H9 (cell line): ENCODE results near the gene RNF213. TPM values are rescaled to one million over a fixed set of nuclear protein-coding genes. Genes with fewer than 3 reads are reported as not detected.

Source experiments
- DNase-seq: peaks from one replicate; pipeline ENCODE4 v3.0.0-alpha.2; 2017
- H2AFZ ChIP-seq: one replicate; pipeline ENCODE4 v1.6.1; 2013; ENCODE audit warnings: mild to moderate bottlenecking, low read length, control low read depth, moderate library complexity
- H2AK5ac ChIP-seq: 2 replicates; pipeline ENCODE4 v1.6.1; 2013; ENCODE audit warnings: low read length, control low read depth, mixed read lengths; ENCODE audit not compliant: insufficient read length
- H2BK120ac ChIP-seq: one replicate; pipeline ENCODE4 v1.6.1; 2013; ENCODE audit warnings: low read depth, mild to moderate bottlenecking, low read length, control low read depth, inconsistent platforms; ENCODE audit not compliant: poor library complexity, severe bottlenecking
- H2BK12ac ChIP-seq: 2 replicates; pipeline ENCODE4 v1.6.1; 2013; ENCODE audit warnings: low read length, control low read depth, mixed read lengths, low read depth; ENCODE audit not compliant: insufficient read length
- H2BK15ac ChIP-seq: 2 replicates; pipeline ENCODE4 v1.6.1; 2013; ENCODE audit warnings: low read depth, low read length, control low read depth
- H2BK20ac ChIP-seq: one replicate; pipeline ENCODE4 v1.6.1; 2013; ENCODE audit warnings: low read depth, mild to moderate bottlenecking, low read length, control low read depth, inconsistent platforms; ENCODE audit not compliant: poor library complexity, severe bottlenecking
- H2BK5ac ChIP-seq: 2 replicates; pipeline ENCODE4 v1.6.1; 2013; ENCODE audit warnings: low read length, control low read depth, mixed read lengths; ENCODE audit not compliant: insufficient read length
- H3K14ac ChIP-seq: 2 replicates; pipeline ENCODE4 v1.6.1; 2013; ENCODE audit warnings: low read length, control low read depth; ENCODE audit not compliant: insufficient read depth
- H3K18ac ChIP-seq: 2 replicates; pipeline ENCODE4 v1.6.1; 2013; ENCODE audit warnings: low read depth, mild to moderate bottlenecking, mixed read lengths, low read length, control low read depth; ENCODE audit not compliant: insufficient read length
- H3K23ac ChIP-seq: 2 replicates; pipeline ENCODE4 v1.6.1; 2013; ENCODE audit warnings: low read length, control low read depth, mixed read lengths, low read depth; ENCODE audit not compliant: insufficient read length
- H3K23me2 ChIP-seq: 2 replicates; pipeline ENCODE4 v1.6.1; 2013; ENCODE audit warnings: low read depth, mild to moderate bottlenecking, mixed read lengths, low read length, control low read depth; ENCODE audit not compliant: insufficient read length, poor library complexity, severe bottlenecking
- H3K27ac ChIP-seq: 2 replicates; pipeline ENCODE4 v1.5.1; 2013; ENCODE audit warnings: low read length, control low read depth, mixed read lengths, low read depth; ENCODE audit not compliant: insufficient read length
- H3K27me3 ChIP-seq: 2 replicates; pipeline ENCODE4 v1.6.1; 2013; ENCODE audit warnings: low read length, control low read depth, inconsistent platforms; ENCODE audit not compliant: insufficient read depth
- H3K4ac ChIP-seq: 2 replicates; pipeline ENCODE4 v1.6.1; 2013; ENCODE audit warnings: low read depth, mild to moderate bottlenecking, control low read depth, inconsistent platforms, low read length, moderate library complexity
- H3K4me1 ChIP-seq: 2 replicates; pipeline ENCODE4 v1.6.1; 2013; ENCODE audit warnings: low read length, control low read depth, inconsistent platforms; ENCODE audit not compliant: insufficient read depth
- H3K4me2 ChIP-seq: 2 replicates; pipeline ENCODE4 v1.6.1; 2013; ENCODE audit warnings: low read length, control low read depth, mixed read lengths; ENCODE audit not compliant: insufficient read length, insufficient read depth
- H3K56ac ChIP-seq: 2 replicates; pipeline ENCODE4 v1.6.1; 2013; ENCODE audit warnings: low read depth, mild to moderate bottlenecking, mixed read lengths, low read length, control low read depth; ENCODE audit not compliant: insufficient read length
- H3K79me1 ChIP-seq: 2 replicates; pipeline ENCODE4 v1.6.1; 2013; ENCODE audit warnings: low read depth, mild to moderate bottlenecking, moderate library complexity, low read length, control low read depth, inconsistent platforms; ENCODE audit not compliant: insufficient read depth, poor library complexity, severe bottlenecking
- H3K79me2 ChIP-seq: 2 replicates; pipeline ENCODE4 v1.6.1; 2013; ENCODE audit warnings: low read length, control low read depth, inconsistent platforms; ENCODE audit not compliant: insufficient read depth
- H3K9ac ChIP-seq: 2 replicates; pipeline ENCODE4 v1.6.1; 2013; ENCODE audit warnings: low read length, control low read depth, mixed read lengths; ENCODE audit not compliant: insufficient read length; ENCODE audit errors: extremely low read depth
- H3K9me3 ChIP-seq: one replicate; pipeline ENCODE4 v1.6.1; 2013; ENCODE audit warnings: low read depth, low read length, inconsistent platforms; ENCODE audit not compliant: control insufficient read depth
- H3T11ph ChIP-seq: one replicate; pipeline ENCODE4 v1.6.1; 2013; ENCODE audit warnings: mild to moderate bottlenecking, low read length, control low read depth, inconsistent platforms
- H4K20me1 ChIP-seq: one replicate; pipeline ENCODE4 v1.6.1; 2013; ENCODE audit not compliant: control insufficient read depth, insufficient read length, insufficient read depth
- H4K5ac ChIP-seq: 2 replicates; pipeline ENCODE4 v1.6.1; 2013; ENCODE audit warnings: low read depth, mild to moderate bottlenecking, mixed read lengths, low read length, control low read depth; ENCODE audit not compliant: insufficient read length
- H4K8ac ChIP-seq: replicated peaks from 2 replicates; pipeline ENCODE4 v1.6.1; 2013; ENCODE audit warnings: low read length, control low read depth, mixed read lengths, low read depth; ENCODE audit not compliant: insufficient read length
- H4K91ac ChIP-seq: 2 replicates; pipeline ENCODE4 v1.6.1; 2013; ENCODE audit warnings: low read depth, mild to moderate bottlenecking, moderate library complexity, mixed read lengths, low read length, control low read depth; ENCODE audit not compliant: insufficient read length
- H3K27ac Mint-ChIP-seq, 3 experiments: 2 replicates in 2 of 3; 3 replicates in 1 of 3; pipeline ENCODE4 v1.8.0; 2020 to 2021; ENCODE audit warnings: mixed read lengths in 3 of 3, mild to moderate bottlenecking in 1 of 3, moderate library complexity in 1 of 3
- H3K27me3 Mint-ChIP-seq: 2 replicates; pipeline ENCODE4 v1.8.0; 2021; ENCODE audit warnings: low read depth, mild to moderate bottlenecking, moderate library complexity, mixed read lengths
- H3K36me3 Mint-ChIP-seq, 3 experiments: 2 replicates in 2 of 3; 3 replicates in 1 of 3; pipeline ENCODE4 v1.8.0; 2020 to 2021; ENCODE audit warnings: low read depth in 3 of 3, mixed read lengths in 3 of 3; ENCODE audit not compliant: insufficient read depth in 1 of 3
- H3K4me1 Mint-ChIP-seq, 2 experiments: 2 replicates each; pipeline ENCODE4 v1.8.0; 2020; ENCODE audit warnings: mixed read lengths in 2 of 2
- H3K4me3 Mint-ChIP-seq, 2 experiments: 2 replicates in 1 of 2; 3 replicates in 1 of 2; pipeline ENCODE4 v1.8.0; 2020 to 2021; ENCODE audit warnings: mild to moderate bottlenecking in 2 of 2, mixed read lengths in 2 of 2, moderate library complexity in 1 of 2
- H3K9me3 Mint-ChIP-seq, 2 experiments: 2 replicates in 1 of 2; 3 replicates in 1 of 2; pipeline ENCODE4 v1.8.0; 2020; ENCODE audit warnings: mild to moderate bottlenecking in 2 of 2, mixed read lengths in 2 of 2, moderate library complexity in 1 of 2
- CTCF ChIP-seq: fragments of 200-600 bp; sonication (generic); conservative IDR thresholded peaks from 3 replicates; pipeline ENCODE4 v1.8.0; 2021; ENCODE audit warnings: antibody characterized with exemption, mild to moderate bottlenecking
- WGBS: extraction: QIAGEN DNeasy Blood & Tissue Kit; methylation state at CpG from one replicate; pipeline ENCODE4 v1.1.7; 2013; ENCODE audit warnings: missing lambda C conversion rate, low lambda C conversion rate, mixed read lengths; ENCODE audit not compliant: insufficient read length; ENCODE audit errors: extremely low coverage; 5-methylcytosine and 5-hydroxymethylcytosine counted together
- total RNA-seq: library from RNA; stranded (reverse); gene quantifications from 2 replicates; pipeline ENCODE4 v1.2.1, GENCODE V29; 2021

Gene RNF213
- total RNA-seq, 1 experiment from 2014 or later: 34.3 TPM

GRCh38 chr17:80270104-80270503, 9.5 kb downstream of the RNF213 start:
- Histone ChIP-seq H4K8ac (no peak overlapping the region), H3K9me3 (no peaks in the 10 kb centered on the region), H3T11ph (no peak overlapping the region), H4K91ac (no peak overlapping the region), H2BK120ac (no peak overlapping the region), H3K14ac (no peak overlapping the region; the same call in 1 of the 2 replicates), H4K20me1 (no peaks in the 10 kb centered on the region), H3K79me1 (no peaks in the 10 kb centered on the region), H3K4me2 (peak overlapping the region; percentile 13), H3K4ac (no peak overlapping the region), H3K56ac (no peak overlapping the region), H4K5ac (no peak overlapping the region), H2AFZ (no peak overlapping the region), H2AK5ac (no peak overlapping the region), H2BK5ac (no peak overlapping the region), H3K9ac (peak overlapping the region; percentile 21), H3K23ac (no peak overlapping the region), H2BK15ac (no peak overlapping the region), H2BK12ac (peak overlapping the region; percentile 77), H3K23me2 (no peaks in the 10 kb centered on the region), H3K27ac (peak overlapping the region; percentile 82), H3K4me1 (peaks cover 9% of the 10 kb centered on the region; the same call in 1 of the 2 replicates), H3K79me2 (no peaks in the 10 kb centered on the region), H3K18ac (no peak overlapping the region), H3K27me3 (no peaks in the 10 kb centered on the region), H2BK20ac (no peak overlapping the region)
- H3K36me3 Mint-ChIP-seq: peaks cover 14 to 30% (median 18%) of the 10 kb centered on the region in 3 experiments; a peak in 6 of 7 replicates
- H3K4me1 Mint-ChIP-seq: peaks cover 5% of the 10 kb centered on the region in 2 experiments
- H3K27ac Mint-ChIP-seq: peak overlapping the region; percentile 53 to 92 (median 68); a peak in 4 of 7 replicates
- TF ChIP-seq CTCF: no peak
- peaks cover 0 to 2% of the 10 kb centered on the region in 2 experiments; a peak in 2 of 5 replicates for H3K9me3 Mint-ChIP-seq
- DNase-seq: peak; percentile 94
- peak overlapping the region; percentile 21 to 46; a peak in 4 of 5 replicates for H3K4me3 Mint-ChIP-seq
- WGBS: no CpG with 5 or more reads among the region's 10 CpGs
- H3K27me3 Mint-ChIP-seq: no peaks in the 10 kb centered on the region
